Effector memory CD4-positive, alpha-beta T cell (primary cell): ENCODE measurements around the gene TREML1.

Experiments used
- DNase-seq, 3 donors: peaks; one replicate each; pipeline ENCODE4 v3.0.0-alpha.2; 2020
- H3K27ac ChIP-seq: 2 replicates; pipeline ENCODE4 v1.7.0; 2013; ENCODE audit warnings: mild to moderate bottlenecking, low read length, moderate library complexity; ENCODE audit not compliant: insufficient read depth, poor library complexity, severe bottlenecking
- H3K27me3 ChIP-seq: replicated peaks from 2 replicates; pipeline ENCODE4 v1.7.0; 2013; ENCODE audit warnings: mild to moderate bottlenecking, low read length; ENCODE audit not compliant: insufficient read depth, control insufficient read depth, poor library complexity, severe bottlenecking
- H3K36me3 ChIP-seq: 2 replicates; pipeline ENCODE4 v1.7.0; 2013; ENCODE audit warnings: mild to moderate bottlenecking, low read length, moderate library complexity; ENCODE audit not compliant: control insufficient read depth, insufficient read depth
- H3K4me1 ChIP-seq: 2 replicates; pipeline ENCODE4 v1.7.0; 2013; ENCODE audit warnings: low read length, mild to moderate bottlenecking; ENCODE audit not compliant: control insufficient read depth, insufficient read depth, poor library complexity, severe bottlenecking
- H3K4me3 ChIP-seq: 2 replicates; pipeline ENCODE4 v1.7.0; 2013; ENCODE audit warnings: low read length, low read depth, mild to moderate bottlenecking; ENCODE audit not compliant: insufficient read depth, poor library complexity, severe bottlenecking
- H3K9me3 ChIP-seq: 2 replicates; pipeline ENCODE4 v1.7.0; 2013; ENCODE audit warnings: mild to moderate bottlenecking, low read length, moderate library complexity; ENCODE audit not compliant: control insufficient read depth

The TREML1 gene

GRCh38 chr6:41179163-41179562 is 25.0 kb upstream of the TREML1 start:
- H3K27ac ChIP-seq, result no peak overlapping the region
- no peaks in the 10 kb centered on the region for H3K36me3 ChIP-seq
- H3K27me3 ChIP-seq, result no peaks in the 10 kb centered on the region
- H3K9me3 ChIP-seq, result no peaks in the 10 kb centered on the region
- no peaks in the 10 kb centered on the region for H3K4me1 ChIP-seq
- no peak overlapping the region for H3K4me3 ChIP-seq
- no peak for DNase-seq

- Histone ChIP-seq H3K4me3 (no peak overlapping the region), H3K27me3 (no peaks in the 10 kb centered on the region), H3K27ac (no peak overlapping the region), H3K9me3 (no peaks in the 10 kb centered on the region), H3K36me3 (no peaks in the 10 kb centered on the region), H3K4me1 (no peaks in the 10 kb centered on the region)
- no peak for DNase-seq
Observed at GRCh38 chr6:41177695-41178094, 23.5 kb upstream of the TREML1 start.

- Histone ChIP-seq H3K27me3 (no peaks in the 10 kb centered on the region), H3K9me3 (no peaks in the 10 kb centered on the region), H3K36me3 (no peaks in the 10 kb centered on the region), H3K4me1 (no peaks in the 10 kb centered on the region), H3K27ac (no peak overlapping the region), H3K4me3 (no peak overlapping the region)
- no peak for DNase-seq
Observed at GRCh38 chr6:41177287-41177686, 23.1 kb upstream of the TREML1 start.

GRCh38 chr6:41176189-41176588 is 22.0 kb upstream of the TREML1 start:
- H3K27me3 ChIP-seq, result no peaks in the 10 kb centered on the region
- no peak overlapping the region for H3K27ac ChIP-seq
- no peaks in the 10 kb centered on the region for H3K9me3 ChIP-seq
- no peaks in the 10 kb centered on the region for H3K4me1 ChIP-seq
- no peak for DNase-seq
- no peak overlapping the region for H3K4me3 ChIP-seq
- no peaks in the 10 kb centered on the region for H3K36me3 ChIP-seq

- Histone ChIP-seq H3K27me3 (no peaks in the 10 kb centered on the region), H3K4me3 (no peak overlapping the region), H3K27ac (no peak overlapping the region), H3K36me3 (no peaks in the 10 kb centered on the region), H3K4me1 (no peaks in the 10 kb centered on the region), H3K9me3 (no peaks in the 10 kb centered on the region)
- no peak for DNase-seq
Observed at GRCh38 chr6:41175084-41175483, 20.9 kb upstream of the TREML1 start.

DNA sequence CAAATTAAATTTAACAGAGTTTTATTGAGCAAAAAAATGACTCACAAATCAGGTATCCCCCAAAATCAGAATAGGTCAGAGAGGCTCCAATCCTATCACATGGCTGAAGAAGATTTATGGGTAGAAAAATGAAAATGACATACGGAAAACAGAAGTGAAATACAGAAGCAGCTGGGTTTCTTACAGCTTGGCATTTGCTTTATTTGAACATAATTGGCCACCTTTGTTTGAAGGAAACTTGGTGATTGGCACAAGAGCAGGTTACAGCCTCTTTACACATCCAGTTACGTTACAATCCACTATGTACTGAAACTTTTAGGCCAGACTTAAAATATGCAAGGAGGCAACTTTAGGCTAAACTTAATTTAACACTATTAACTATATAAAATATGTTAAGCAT is 20.5 kb upstream of the TREML1 start:
- H3K4me1 ChIP-seq, result no peaks in the 10 kb centered on the region
- H3K9me3 ChIP-seq, result no peaks in the 10 kb centered on the region
- H3K36me3 ChIP-seq, result no peaks in the 10 kb centered on the region
- no peak for DNase-seq
- H3K27ac ChIP-seq, result no peak overlapping the region
- no peaks in the 10 kb centered on the region for H3K27me3 ChIP-seq
- H3K4me3 ChIP-seq, result no peak overlapping the region

DNA sequence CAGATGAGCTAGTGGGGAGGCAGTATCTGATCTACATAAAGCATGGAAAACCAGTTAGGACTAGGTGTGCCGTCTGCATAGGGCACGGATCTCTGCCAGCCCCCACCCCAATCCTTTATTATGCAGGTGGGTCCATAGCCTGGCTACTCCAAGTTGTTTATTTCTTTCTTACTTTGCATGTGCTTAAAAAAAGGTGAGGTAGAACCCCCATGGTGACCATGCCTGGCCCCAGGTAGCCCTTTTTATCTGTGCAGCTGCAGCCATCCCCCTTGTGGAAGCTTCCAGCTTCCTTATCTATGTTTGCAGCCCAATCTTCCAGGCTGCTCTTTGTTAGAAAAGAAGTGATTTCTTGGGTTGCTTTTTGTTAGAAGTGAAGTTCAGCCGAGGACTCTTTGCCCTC is 17.8 kb upstream of the TREML1 start:
- Histone ChIP-seq H3K4me3 (no peak overlapping the region), H3K36me3 (no peaks in the 10 kb centered on the region), H3K27ac (no peak overlapping the region), H3K27me3 (no peaks in the 10 kb centered on the region), H3K4me1 (no peaks in the 10 kb centered on the region), H3K9me3 (no peaks in the 10 kb centered on the region)
- no peak for DNase-seq

DNA sequence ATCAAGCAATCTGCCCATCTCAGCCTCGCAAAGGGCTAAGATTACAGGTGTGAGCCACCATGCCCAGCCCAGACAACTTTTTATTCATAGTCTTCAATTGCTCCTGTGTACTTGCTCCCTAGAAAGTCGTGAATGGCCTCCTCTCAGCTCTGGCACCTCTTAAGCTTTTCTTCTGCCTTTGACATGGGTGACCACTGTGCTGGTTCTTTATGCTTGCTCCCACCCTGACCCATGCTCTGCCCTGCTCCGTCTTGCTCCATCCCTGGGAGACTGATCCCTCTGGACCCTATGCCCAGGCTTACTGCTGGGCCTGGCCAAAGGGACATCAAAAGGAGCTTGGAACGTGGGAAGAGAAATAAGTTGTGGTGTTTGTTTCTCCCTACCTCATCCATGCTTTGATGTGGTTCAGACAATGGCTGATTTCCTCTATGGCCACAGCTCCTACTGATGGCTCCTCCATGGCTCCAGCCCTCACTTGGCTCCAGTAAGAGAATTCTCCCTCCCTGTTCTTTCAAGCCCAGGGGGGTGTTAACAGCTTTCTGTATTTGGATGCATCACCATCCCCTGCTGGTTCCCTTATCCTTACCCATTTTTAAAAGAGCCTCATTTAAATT is 16.5 kb upstream of the TREML1 start:
- H3K9me3 ChIP-seq, result no peaks in the 10 kb centered on the region
- no peaks in the 10 kb centered on the region for H3K36me3 ChIP-seq
- DNase-seq, result no peak

GRCh38 chr6:41167173-41167963 is 13.2 kb upstream of the TREML1 start:
- Histone ChIP-seq H3K27ac (no peak overlapping the region), H3K9me3 (no peaks in the 10 kb centered on the region)
- no peak for DNase-seq

More for the DNA sequence above, 16.5 kb upstream of the TREML1 start:
- H3K4me3 ChIP-seq, result no peak overlapping the region
- no peaks in the 10 kb centered on the region for H3K27me3 ChIP-seq
- no peaks in the 10 kb centered on the region for H3K4me1 ChIP-seq
- H3K27ac ChIP-seq, result no peak overlapping the region

GRCh38 chr6:41164551-41165120 is 10.5 kb upstream of the TREML1 start:
- H3K9me3 ChIP-seq, result no peaks in the 10 kb centered on the region
- no peaks in the 10 kb centered on the region for H3K27me3 ChIP-seq
- H3K27ac ChIP-seq, result no peak overlapping the region
- H3K4me1 ChIP-seq, result no peaks in the 10 kb centered on the region
- H3K4me3 ChIP-seq, result no peak overlapping the region
- DNase-seq, result no peak
- H3K36me3 ChIP-seq, result no peaks in the 10 kb centered on the region

More at GRCh38 chr6:41167173-41167963, 13.2 kb upstream of the TREML1 start:
- H3K27me3 ChIP-seq, result no peaks in the 10 kb centered on the region
- no peaks in the 10 kb centered on the region for H3K36me3 ChIP-seq
- no peaks in the 10 kb centered on the region for H3K4me1 ChIP-seq
- H3K4me3 ChIP-seq, result no peak overlapping the region
